ENCODE data around the gene ZFPM1.
"Not testable (repeated sequence)": the region's sequence is repeated elsewhere in the genome, so short reads cannot be mapped to it uniquely, and the experiment has no call there.

The ZFPM1 gene

GRCh38 chr16:88467541-88467944, 14.5 kb downstream of the ZFPM1 start:
- no peak for DNase-seq

GRCh38 chr16:88468275-88469129, 15.4 kb downstream of the ZFPM1 start:
- DNase-seq = no peak

GRCh38 chr16:88469615-88470395, 16.7 kb downstream of the ZFPM1 start:
- no peak for DNase-seq

GRCh38 chr16:88470396-88470680, 17.3 kb downstream of the ZFPM1 start:
- DNase-seq = not testable (repeated sequence)

GRCh38 chr16:88470696-88471095, 17.6 kb downstream of the ZFPM1 start:
- DNase-seq = not testable (repeated sequence)

- no peak for DNase-seq
Measured at GRCh38 chr16:88471115-88471514, 18.0 kb downstream of the ZFPM1 start.

- no peak for DNase-seq
Measured at GRCh38 chr16:88471575-88471974, 18.5 kb downstream of the ZFPM1 start.

GRCh38 chr16:88472069-88472468, 19.0 kb downstream of the ZFPM1 start:
- no peak for DNase-seq

GRCh38 chr16:88472637-88473205, 19.6 kb downstream of the ZFPM1 start:
- no peak for DNase-seq

- no peak for DNase-seq
Measured at GRCh38 chr16:88473666-88474534, 20.8 kb downstream of the ZFPM1 start.

- no peak for DNase-seq
Measured at GRCh38 chr16:88475037-88475436, 22.0 kb downstream of the ZFPM1 start.

GRCh38 chr16:88476203-88476602, 23.1 kb downstream of the ZFPM1 start:
- DNase-seq = no peak

- DNase-seq = no peak
Measured at GRCh38 chr16:88476817-88477397, 23.8 kb downstream of the ZFPM1 start.

- no peak for DNase-seq
Measured at GRCh38 chr16:88477631-88478519, 24.8 kb downstream of the ZFPM1 start.

- no peak for DNase-seq
Measured at GRCh38 chr16:88478889-88479792, 26.1 kb downstream of the ZFPM1 start.

GRCh38 chr16:88479793-88480760, 27.0 kb downstream of the ZFPM1 start:
- no peak for DNase-seq

- no peak for DNase-seq
Measured at GRCh38 chr16:88480829-88481228, 27.7 kb downstream of the ZFPM1 start.

- no peak for DNase-seq
Measured at GRCh38 chr16:88481851-88482250, 28.8 kb downstream of the ZFPM1 start.

All from NCI-H1417 treated with DMSO at 0.1 percent for 48 hours (cell line).